A673 (cell line): ENCODE measurements around the gene CMIP.

Source experiments
- CTCF ChIP-seq: fragments of 300-800, 200-600 bp; sonication (generic); conservative IDR thresholded peaks from 2 replicates; pipeline ENCODE4 v1.5.1; 2017; ENCODE audit warnings: low read depth, mild to moderate bottlenecking, antibody characterized with exemption, low read length, moderate library complexity, mixed read lengths
- EZH2 ChIP-seq: fragments of 200-600 bp; sonication (generic); IDR thresholded peaks from 2 replicates; pipeline ENCODE4 v1.6.1; 2017; ENCODE audit warnings: borderline replicate concordance, low read depth, mild to moderate bottlenecking, mixed read lengths, antibody characterized with exemption, low read length; ENCODE audit not compliant: poor library complexity, severe bottlenecking

- TF ChIP-seq EZH2, result no peak
- no peak for TF ChIP-seq CTCF
Observed at GRCh38 chr16:81624760-81625543, 180.3 kb downstream of the CMIP start.
